NK-92 (cell line): ENCODE measurements around the gene LYSMD2.
"Not testable (repeated sequence)": the region's sequence is repeated elsewhere in the genome, so short reads cannot be mapped to it uniquely, and the experiment has no call there.

Experiments used
- DNase-seq: peaks from one replicate; lab custom pipeline; 2025; ENCODE audit not compliant: unreplicated experiment; lab: John Stamatoyannopoulos, UW

LYSMD2 gene

GRCh38 chr15:51737522-51738305, at the start of gene LYSMD2:
TSS of gene LYSMD2 (minus strand) at chr15:51737655. CDS start at chr15:51737622, 33 bp downstream.
- no peak for DNase-seq

DNA sequence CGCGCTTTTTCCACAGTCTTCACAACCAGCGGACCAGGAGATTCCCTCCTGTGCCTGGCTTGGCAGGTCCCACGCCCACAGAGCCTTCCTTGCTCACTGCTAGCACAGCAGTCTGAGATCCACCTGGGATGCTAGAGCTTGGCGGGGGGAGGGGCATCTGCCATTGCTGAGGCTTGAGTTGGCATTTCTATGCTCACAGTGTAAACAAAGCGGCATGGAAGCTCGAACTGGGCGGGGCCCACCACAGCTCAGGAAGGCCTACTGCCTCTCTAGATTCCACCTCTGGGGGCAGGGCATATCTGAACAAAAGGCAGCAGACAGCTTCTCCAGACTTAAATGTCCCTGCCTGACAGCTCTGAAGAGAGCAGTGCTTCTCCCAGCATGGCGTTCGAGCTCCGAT, 49.7 kb upstream of the LYSMD2 start:
- DNase-seq = not testable (repeated sequence)

GRCh38 chr15:51783967-51784366, 46.5 kb upstream of the LYSMD2 start:
- no peak for DNase-seq

DNA sequence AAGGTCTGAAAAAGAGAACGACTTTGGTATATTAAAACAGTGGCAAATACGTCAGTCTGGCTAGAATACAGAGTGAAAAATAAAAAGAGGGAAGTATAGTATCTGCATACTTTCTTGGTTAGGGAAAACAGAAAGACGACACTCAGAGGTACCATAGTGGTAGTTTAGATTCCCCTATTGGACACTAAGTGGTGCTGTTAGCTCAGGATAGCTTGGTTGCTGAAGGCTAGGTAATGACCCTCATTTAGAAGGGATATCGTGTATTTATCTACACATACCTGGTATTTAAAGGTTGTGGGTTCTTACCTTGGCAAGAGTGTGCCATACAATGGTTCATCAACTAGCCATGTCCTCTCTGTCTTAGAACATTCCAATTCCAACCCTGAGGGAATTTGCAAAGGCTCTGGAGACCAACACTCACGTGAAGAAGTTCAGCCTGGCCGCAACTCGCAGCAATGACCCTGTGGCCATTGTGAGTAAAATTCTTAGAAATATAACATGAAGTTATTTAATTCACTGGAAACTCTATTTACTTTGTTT, 45.0 kb upstream of the LYSMD2 start:
- DNase-seq = no peak

DNA sequence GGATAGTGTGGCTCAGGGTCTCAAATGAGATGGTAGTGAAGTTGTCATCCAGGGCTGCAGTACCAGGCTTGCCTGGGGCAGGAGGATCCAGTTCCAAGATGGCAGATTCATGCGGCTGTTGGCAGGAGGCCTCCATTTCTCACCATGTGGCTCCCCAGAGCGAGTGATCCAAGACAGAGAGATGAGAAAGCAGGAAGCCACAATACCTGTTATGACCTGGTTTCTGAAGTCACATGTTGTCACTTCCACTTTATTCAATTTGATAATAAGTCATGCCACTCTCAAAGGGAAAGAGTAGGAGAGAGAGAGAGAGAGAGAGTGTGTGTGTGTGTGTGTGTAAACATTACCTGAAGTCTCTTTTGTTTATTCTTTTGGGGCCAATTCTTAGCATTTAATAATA, 44.1 kb upstream of the LYSMD2 start:
- DNase-seq = no peak

DNA sequence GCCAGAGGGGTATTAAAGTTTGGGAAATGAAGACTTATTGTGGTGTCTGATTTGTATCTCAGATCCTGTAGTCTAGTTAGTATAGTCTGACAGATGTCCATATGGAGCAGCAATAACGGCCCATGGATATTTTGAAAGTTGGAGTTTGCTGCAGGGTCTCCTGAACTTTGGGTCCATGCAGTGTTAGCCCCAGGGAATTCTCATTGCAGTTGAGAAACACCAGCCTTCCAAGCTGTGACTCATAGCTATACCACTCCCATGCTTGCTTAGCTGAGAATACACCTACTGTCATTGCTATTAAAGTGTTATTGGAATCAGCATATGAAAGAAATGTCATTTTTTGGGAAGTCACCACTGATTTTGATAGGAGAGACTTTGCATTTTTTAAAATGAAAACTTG, 43.2 kb upstream of the LYSMD2 start:
- no peak for DNase-seq

DNA sequence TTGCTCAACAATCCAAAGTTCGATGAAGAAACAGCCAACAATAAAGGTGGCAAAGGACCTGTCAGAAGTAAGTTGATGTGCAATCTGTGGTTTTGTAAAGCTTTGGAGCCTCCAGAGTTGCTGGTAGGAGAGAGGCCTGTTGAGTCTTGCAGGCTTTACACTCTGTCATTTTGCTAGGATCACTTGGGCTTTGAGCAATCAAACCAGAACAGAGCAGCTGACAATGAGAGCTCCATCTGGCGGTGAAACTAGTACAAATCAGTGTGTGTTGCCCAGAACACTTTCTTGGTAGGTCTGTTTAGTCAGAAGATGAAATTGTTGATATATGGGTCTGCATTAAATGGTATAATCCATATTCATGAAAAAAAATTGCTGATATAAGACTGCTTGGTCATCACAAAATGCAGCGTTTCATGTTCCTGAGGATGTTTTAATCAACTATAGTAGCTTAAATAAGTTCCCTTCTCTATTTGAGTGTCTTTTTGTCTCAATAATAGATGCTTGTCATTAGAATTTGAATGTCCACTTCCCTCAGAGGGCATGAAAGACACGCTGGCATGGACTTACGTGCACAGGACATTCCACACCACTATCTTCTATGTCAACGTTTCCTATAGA, 39.6 kb upstream of the LYSMD2 start:
- no peak for DNase-seq

DNA sequence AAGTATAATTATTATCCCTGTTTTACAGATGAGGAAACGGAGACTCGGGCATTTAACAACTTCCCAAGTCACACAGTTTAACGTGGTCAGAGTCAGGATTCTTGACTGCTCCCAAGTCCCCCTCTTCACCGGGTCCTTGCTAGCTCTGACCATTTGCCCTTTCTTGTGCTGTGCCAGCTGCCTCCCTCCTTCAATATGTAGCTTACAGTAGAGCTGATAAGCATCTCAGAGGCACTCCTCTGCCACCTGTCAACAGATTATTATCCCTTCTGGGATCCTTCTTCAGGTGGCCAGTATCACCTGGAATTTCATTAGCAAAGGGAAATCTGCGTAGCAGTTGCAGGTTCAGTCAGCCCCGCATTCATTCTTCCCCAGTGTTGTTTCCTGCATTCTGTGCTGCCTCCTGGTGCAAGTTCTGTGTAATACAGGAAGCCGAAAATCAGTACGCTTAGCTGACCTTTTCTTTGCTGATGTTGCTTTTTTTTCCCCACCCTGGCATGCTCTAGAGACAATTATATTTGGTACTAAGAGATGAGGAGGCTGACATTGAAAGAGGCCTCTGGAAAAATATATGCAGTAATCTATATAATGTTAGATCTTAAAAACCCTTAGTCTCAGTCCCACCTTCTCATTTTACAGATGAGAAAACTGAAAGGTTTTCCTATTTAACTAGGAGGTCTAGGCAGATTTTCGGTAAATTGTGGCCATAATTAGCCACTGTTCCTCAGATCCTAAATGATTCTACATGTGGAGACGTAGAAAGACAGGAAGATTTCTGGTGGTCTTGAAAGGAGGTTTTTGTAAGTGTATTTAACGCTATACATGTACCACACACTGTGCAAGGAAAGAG, 38.7 kb upstream of the LYSMD2 start:
- DNase-seq = no peak

DNA sequence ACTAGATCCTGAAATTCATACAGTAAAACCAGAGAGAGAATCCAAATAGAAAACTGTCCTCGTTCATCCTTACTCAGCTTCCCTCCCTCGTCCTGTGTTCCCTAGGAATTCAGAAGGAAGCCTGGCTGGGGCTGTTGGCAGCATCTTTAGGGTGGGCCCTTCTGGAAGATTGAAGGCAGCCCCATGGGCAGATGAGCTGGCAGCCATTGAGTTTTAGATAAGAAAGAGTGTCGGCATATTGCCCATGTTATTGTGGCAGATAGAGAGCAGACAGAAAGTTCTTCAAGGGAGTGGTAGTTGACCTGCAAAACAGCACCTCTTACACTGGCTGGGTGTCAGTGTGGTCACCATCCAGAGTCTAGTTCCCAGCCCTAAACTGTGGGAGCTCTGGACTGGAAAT, 37.5 kb upstream of the LYSMD2 start:
- DNase-seq = no peak

GRCh38 chr15:51771773-51772172, 34.3 kb upstream of the LYSMD2 start:
- DNase-seq = no peak

GRCh38 chr15:51770902-51771301, 33.4 kb upstream of the LYSMD2 start:
- no peak for DNase-seq

DNA sequence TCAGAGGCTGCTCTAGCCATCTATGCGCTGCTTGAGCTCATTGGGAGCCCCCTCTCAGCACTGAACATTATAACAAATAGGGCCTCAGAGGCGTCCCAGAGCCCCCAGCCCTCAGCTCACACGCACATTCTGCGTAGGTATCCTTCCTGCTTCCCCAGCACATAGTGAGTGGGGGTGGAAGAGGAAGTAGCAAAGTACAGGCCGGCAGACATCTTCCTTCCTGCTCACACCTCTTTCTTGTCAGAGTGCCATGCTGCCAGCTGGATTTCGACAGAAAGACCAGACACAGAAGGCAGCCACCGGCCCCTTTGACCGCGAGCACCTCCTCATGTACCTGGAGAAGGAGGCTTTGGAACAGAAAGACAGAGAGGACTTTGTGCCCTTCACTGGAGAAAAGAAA, 30.6 kb upstream of the LYSMD2 start:
- no peak for DNase-seq

DNA sequence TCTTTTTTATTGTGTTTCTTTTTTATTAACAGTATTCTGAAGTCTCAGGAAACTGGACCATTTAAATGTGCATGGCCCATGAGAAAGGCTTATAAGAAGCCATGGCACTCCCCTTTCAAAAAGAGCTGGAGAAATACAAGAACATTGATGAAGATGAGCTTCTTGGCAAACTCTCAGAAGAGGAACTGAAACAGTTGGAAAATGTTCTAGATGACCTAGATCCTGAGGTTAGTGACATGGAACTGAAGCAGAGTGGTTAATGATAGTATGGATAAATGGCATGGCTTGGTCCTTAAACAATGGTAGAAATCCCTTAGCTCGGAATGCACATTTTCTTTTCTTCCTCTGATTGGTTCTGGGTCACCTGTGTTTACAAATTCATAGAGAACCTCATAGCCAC, 28.9 kb upstream of the LYSMD2 start:
- no peak for DNase-seq

- no peak for DNase-seq
These were observed 28.3 kb upstream of the LYSMD2 start for GRCh38 chr15:51765751-51766150.

- no peak for DNase-seq
These were observed 23.4 kb upstream of the LYSMD2 start for GRCh38 chr15:51760805-51761204.

- DNase-seq = no peak
These were observed 22.2 kb upstream of the LYSMD2 start for GRCh38 chr15:51759557-51760070.

GRCh38 chr15:51758645-51759044, 21.2 kb upstream of the LYSMD2 start:
- no peak for DNase-seq

DNA sequence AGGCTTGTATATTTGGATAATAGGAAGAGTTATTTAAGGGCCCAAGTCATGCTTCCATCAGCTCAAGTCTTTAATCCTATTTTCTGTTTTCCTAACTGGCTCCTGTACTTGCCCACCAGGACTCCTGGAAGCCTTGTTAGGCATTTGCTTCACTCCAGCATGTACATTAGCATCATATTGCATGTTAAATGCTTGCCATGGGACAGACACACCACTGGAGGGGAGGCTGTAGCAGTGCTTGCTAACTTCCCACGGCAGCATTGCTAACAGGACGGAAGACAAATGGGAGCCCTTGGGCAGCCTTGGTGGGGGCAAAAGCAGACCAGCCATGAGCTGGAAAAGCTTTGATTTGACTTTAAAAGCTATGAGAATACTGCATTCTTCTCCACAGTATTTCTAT, 20.0 kb upstream of the LYSMD2 start:
- DNase-seq = no peak

DNA sequence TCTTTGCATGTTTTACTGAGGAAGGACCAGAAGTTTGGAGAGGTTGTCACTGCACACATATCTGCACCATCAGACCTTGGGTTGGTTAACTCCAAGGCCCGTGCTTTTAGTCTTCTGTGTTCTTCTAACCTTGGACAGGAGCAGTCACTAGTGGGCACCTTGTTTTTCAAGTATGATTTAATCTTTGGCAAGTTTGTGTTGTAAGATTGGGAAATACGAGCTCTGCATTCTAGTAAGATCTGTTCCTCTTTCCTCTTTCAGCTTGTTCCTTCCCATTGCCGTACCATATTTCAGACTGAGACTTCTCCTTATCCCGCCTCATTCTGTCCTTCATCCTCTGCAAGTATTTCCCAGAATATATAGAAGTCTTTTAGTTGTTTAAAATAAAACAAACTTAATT, 19.0 kb upstream of the LYSMD2 start:
- no peak for DNase-seq

GRCh38 chr15:51755790-51756189, 18.3 kb upstream of the LYSMD2 start:
- DNase-seq = no peak

DNA sequence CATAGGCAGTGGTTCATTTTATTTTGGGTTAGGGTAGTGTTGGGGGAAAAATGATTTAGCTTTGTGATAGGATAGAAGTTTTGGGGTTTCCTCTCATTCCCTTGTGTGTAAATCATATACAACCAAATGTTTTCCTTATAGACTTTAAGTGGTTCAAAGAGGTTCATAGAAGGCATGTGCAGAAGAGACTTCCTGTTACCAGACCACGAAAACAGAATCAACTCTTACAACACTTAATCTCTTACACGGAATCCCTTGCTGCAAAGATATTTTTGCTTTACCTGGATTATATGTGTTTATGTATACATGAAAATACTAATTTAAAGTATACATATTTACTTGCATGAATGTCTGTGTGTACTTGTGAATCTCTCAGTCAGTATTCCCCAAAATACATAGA, 16.8 kb upstream of the LYSMD2 start:
- DNase-seq = no peak
